ENCODE measurements around the gene BCKDHA.

DNA sequence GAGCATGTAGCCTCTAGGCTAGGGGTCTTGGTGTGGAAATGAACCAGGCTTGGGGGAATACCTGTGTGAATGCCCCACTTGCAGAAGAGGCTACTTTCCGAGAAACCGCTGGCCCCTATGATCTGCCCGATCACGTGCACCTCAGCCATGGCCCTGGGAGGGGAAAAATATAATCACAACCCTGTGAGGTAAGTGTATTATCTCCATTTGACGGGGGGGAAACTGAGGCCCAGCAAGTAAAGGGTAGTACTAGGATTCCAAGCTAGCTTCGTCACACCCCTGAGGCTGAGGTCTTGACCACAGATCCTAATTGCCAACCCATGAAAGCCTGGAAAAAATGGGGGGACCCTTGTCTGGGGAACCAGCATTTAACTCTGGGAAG is 34.3 kb upstream of the BCKDHA start:
- TF ChIP-seq, protein P1, sequence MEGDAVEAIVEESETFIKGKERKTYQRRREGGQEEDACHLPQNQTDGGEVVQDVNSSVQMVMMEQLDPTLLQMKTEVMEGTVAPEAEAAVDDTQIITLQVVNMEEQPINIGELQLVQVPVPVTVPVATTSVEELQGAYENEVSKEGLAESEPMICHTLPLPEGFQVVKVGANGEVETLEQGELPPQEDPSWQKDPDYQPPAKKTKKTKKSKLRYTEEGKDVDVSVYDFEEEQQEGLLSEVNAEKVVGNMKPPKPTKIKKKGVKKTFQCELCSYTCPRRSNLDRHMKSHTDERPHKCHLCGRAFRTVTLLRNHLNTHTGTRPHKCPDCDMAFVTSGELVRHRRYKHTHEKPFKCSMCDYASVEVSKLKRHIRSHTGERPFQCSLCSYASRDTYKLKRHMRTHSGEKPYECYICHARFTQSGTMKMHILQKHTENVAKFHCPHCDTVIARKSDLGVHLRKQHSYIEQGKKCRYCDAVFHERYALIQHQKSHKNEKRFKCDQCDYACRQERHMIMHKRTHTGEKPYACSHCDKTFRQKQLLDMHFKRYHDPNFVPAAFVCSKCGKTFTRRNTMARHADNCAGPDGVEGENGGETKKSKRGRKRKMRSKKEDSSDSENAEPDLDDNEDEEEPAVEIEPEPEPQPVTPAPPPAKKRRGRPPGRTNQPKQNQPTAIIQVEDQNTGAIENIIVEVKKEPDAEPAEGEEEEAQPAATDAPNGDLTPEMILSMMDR (IDR thresholded peaks at IDR 0.05): no peak
- no peak for TF ChIP-seq POLR2A (IDR thresholded peaks at IDR 0.05)
